Lung microvascular endothelial cell (primary cell): ENCODE results near the gene RCL1. TPM values are rescaled to one million over a fixed set of nuclear protein-coding genes. Genes with fewer than 3 reads are reported as not detected.
"Not testable (repeated sequence)": the region's sequence is repeated elsewhere in the genome, so short reads cannot be mapped to it uniquely, and the experiment has no call there.

Source experiments
- DNase-seq, 2 donors: peaks; one replicate each; pipeline versions ENCODE4 v3.0.0 to v3.0.0-alpha.2; 2010; ENCODE audit warnings: low read depth in 2 of 2
- total RNA-seq: library from RNA; depleted of rRNA; stranded (reverse); fragments of >200 nt; gene quantifications from 2 replicates; pipeline ENCODE4 v1.2.1, GENCODE V29; 2014

The RCL1 gene
- total RNA-seq, 1 donor from 2014 or later = 12.9 TPM

DNA sequence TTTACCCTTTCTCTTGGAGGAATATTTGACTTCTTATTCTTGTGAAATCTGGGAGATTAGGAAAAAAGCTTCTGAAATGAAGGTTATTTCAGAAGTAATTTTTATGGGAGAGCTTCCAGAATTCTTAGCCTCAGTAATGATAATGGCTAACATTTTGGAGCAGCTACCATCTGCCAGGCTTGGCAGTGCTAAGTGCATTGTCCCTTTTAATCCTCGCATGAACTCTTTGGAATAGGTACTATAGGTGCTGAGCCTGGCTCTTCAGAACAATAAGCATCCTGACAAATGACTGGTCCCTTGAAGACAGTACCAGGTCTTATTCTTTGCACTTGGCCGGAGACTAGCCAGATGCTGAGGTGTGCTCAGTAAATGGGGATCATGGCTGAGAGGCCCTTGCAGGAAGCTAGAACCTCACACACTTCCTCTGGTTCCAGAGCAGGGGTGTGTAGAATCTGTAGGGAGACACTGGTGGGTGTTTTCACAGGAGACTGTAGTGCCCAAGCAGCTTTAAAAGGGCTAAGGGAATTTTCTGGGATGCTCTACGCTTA, 90.7 kb downstream of the RCL1 start:
- DNase-seq = no peak

DNA sequence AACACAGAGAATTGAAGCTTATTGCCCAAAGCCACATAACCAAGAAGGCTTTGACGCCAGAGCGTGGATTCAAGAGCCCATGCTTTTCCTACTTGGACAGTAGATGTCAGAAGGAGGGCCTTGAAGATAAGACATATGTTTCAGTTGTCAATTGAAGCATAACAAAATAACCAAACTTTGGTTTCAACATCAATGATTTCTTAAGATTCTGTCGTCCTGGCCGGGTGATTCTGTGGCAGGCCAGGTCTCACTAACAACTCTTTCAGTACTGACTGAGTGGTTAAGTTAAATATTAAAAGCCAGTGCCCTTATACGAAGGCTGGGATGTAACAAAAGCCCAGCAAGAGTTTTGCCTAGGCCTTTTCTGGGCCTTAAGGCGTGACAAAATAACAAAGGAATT, 94.0 kb downstream of the RCL1 start:
- DNase-seq = no peak

DNA sequence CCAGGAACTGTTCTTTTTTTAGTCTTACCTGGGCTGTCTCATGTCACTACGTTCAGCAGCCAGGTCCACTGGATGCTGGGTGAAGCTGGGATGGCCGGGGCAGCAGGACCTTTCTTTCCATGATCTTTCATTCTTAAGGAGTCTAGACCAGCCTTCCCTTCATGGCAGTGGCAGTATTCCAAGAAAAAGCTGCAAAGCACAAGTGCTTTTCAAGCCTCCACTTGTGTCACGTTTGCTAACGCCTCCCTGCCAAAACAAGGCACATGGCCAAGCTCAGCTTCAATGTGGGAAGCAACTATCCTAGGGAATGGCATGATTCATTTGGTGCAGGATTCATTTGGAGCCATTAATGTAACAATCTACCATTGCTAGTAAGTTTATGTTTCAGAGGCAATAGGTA, 94.8 kb downstream of the RCL1 start:
- DNase-seq = no peak

DNA sequence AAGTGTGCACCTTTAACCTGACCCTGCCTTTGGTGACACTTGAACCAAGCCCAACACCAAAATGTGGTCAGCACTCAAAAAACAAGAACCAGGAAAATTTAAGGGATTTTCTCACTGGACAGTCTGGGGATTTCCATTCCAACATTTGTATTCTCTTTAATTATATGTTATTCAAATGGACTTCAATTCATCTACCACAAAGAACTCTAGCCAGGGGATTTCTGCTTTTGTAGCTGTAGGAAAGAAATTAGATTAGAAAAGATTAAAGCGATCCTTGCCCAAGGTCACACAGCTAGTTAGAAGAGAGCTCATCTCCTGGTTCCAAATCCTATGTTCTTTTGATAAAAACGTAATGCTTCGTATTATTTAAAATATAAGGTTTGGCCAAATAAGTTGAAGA, 97.5 kb downstream of the RCL1 start:
- no peak for DNase-seq

DNA sequence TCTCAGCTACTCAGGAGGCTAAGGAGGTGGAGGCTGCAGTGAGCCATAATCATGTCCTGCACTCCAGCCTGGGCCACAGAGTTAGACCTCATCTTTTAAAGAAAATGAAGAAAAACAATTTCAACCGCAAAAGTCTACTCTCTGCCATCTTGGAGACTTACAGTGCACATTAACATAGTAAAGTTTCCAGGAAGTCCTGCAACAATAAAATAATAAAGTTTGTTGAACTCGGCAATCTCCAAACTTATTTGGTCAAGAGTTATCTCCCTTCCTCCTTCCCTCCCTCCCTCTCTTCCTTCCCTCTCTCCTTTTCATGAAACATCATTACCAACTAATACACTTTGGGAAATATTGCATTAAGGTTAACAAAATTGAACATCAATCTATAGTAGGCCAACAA, 98.2 kb downstream of the RCL1 start:
- no peak for DNase-seq

DNA sequence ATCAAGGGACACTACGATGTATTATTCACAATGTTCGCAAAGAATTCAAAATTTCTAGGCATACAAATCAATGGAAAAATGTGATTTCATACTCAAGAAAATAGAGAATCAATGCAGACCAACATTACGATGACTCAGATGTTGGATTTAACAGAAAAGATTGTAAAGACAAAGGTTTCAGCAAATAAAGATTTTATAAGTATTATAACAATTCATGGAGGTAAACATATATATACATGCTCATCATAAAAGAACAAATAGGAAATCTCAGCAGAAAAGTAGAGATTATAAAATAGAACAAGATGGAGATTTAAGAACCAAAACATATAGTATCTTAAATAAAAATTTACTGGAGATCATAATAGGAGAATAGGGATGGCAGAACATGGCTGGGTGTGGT, 98.9 kb downstream of the RCL1 start:
- DNase-seq = no peak

DNA sequence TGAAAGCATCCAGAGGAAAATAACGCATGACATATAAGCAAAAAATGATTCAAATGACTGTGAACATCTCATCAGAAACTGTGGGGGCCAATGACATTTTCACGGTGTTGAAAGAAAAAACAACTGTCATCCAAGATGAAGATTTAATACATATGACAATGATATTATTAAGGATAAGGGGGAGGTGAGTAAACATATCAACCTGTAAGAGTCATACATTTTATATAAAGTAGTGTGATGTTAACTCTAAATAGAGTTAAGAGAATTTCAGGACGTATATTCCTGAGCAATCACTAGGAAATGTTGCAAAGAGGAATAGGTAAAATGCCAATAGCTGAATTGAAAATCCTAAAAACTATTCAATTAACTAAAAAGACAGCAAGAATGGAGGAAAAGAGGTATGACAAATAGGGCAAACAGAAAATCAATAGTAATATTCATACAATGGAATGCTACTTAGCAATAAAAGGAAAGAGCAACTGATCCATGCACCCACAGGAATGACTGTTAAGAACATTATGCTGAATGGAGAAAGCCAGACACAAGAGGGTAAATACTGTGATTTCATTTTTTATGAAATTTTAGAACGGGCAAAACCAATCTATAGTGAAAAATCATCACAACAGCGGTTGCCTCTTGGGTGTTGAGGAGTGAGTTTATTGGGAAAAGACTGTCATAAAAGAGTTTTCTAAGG, 99.9 kb downstream of the RCL1 start:
- no peak for DNase-seq

DNA sequence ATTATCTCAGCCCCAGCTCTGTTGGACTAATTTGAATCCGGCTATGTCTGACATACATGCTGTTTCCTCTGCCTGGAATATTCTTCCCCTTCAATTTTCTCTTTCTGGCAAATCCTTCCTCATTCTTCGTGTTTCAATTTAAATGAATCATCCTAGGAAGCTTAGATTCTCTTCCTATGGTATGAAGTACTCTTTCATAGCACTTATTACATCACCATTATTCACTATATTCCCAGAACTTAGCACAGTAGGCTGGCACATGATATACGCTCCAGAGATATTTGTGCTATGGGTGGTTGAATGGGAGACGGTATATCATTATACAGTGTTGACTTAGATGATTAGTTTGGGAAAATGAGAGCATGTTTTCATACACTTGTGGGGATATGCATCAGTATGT, 101.3 kb downstream of the RCL1 start:
- DNase-seq = peak in 1 of 2 donors; percentile 12

DNA sequence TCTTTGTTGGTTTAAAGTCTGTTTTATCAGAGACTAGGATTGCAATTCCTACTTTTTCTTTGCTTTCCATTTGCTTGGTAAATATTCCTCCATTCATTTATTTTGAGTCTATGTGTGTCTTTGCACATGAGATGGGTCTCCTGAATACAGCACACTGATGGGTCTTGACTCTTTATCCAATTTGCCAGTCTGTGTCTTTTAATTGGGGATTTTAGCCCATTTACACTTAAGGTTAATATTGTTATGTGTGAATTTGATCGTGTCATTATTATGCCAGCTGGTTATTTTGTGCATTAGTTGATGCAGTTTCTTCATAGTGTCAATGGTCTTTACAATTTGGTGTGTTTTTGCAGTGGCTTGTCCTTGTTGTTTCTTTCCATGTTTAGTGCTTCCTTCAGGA, 107.1 kb downstream of the RCL1 start:
- DNase-seq = not testable (repeated sequence)

DNA sequence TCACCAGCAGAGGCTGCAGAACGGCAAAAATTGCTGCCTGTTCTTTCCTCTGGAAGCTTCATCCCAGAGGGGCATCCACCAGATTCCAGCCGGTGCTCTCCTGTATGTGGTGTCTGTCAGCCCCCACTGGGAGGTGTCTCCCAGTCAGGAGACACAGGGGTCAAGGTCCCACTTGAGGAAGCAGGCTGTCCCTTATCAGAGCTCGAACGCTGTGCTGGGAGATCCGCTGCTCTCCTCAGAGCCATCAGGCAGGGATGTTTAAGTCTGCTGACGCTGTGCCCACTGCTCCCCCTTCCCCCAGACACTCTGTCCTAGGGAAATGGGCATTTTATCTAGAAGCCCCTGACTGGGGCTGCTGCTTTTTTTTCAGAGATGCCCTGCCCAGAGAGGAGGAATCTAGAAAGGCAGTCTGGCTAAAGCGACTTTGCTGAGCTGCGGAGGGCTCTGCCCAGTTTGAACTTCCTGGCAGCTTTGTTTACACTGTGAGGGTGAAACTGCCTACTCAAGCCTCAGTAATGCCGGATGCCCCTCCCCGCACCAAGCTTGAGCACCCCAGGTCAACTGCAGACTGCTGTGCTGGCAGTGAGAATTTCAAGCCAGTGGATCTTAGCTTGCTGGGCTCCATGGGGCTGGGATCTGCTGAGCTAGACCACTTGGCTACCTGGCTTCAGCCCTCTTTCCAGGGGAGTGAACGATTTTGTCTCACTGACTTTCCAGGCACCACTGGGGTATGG, 108.8 kb downstream of the RCL1 start:
- peak; percentile 9 to 58 for DNase-seq

DNA sequence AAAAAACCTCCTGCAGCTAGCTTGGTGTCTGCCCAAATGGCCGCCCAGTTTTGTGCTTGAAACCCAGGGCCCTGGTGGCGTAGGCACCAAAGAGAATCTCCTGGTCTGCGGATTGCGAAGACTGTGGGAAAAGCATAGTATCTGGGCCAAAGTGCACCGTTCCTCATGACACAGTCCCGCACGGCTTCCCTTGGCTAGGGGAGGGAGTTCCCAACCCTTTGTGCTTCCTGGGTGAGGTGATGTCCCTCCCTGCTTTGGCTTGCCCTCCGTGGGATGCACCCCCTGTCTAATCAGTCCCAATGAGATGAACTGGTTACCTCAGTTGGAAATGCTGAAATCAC, 109.4 kb downstream of the RCL1 start:
- no peak for DNase-seq

DNA sequence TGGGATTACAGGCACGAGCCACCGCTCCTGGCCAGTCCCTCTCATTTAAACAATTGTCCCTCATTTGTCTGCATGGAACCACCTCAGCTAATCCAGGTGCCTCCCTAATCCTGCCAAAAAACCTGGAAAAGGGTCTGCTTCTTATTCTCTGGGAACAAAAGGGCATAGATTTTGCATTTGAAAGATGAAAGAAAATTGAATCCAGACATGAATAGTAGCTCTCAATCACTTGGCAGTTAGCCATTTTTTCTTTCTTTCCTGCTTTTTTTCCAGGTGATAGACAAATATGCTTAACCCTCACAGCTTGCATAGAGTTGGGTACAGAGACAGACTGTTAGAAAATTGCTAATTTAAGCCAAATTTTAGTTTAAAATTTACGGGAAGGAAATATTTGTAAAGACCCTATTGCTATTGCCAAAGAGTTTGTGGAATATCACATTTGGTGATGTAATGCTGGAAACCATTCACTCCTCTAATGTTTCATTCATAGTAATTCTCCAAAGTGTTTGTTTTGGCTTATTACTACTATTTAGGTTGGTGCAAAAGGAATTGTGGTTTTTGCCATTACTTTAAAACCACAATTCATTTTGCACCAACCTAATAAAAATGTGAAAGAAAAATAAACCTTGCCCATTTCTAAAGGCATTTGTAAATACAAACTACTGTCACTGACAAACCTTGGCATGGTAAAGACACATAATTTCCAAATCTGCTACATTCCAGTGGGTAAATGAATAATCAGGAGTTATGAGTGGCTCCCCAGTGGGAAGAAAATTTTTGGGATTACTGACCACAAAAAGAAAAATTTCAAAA, 111.8 kb downstream of the RCL1 start:
- DNase-seq = peak in 1 of 2 donors; percentile 44

DNA sequence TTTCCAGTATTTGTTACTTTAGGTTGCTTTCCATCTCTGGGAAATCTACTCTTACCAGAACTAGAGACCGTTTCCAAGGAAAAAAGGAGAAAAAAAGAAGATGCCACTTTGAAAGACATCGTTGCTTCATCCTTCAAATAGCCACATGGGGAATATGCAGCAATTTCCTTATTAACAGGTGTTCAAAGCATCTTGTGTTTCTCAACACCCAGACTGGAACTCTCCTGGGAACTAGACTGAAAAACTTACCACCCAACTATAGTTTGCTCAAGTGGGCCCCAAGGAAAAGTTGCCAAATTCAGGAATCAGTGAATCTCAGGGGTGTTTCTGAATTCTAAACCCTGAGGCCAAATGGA, 112.4 kb downstream of the RCL1 start:
- no peak for DNase-seq

Other genes with a start within 250 kb of the RCL1 start
- gene PLPP6, start 130.7 kb upstream of the RCL1 start, total RNA-seq = 4.4 and 7.3 TPM in 2 replicates
- 2.8 and 6.5 TPM in 2 replicates for gene SPATA6L, start 126.5 kb upstream of the RCL1 start, total RNA-seq
- gene CDC37L1, start 113.4 kb upstream of the RCL1 start, total RNA-seq = 3.9 and 6.5 TPM in 2 replicates
- 43.7 and 44.2 TPM in 2 replicates for gene AK3, start 51.7 kb upstream of the RCL1 start, total RNA-seq
- 3.7 and 7.1 TPM in 2 replicates for gene JAK2, start 192.3 kb downstream of the RCL1 start, total RNA-seq